GM18526 (cell line): Measurements from ENCODE around the gene ADRA1B.

ENCODE experiments used
- POLR2A ChIP-seq: IDR thresholded peaks from 3 replicates; pipeline ENCODE4 v1.6.1; 2011; ENCODE audit not compliant: insufficient read length; ENCODE audit errors: extremely low read depth

The ADRA1B gene

DNA sequence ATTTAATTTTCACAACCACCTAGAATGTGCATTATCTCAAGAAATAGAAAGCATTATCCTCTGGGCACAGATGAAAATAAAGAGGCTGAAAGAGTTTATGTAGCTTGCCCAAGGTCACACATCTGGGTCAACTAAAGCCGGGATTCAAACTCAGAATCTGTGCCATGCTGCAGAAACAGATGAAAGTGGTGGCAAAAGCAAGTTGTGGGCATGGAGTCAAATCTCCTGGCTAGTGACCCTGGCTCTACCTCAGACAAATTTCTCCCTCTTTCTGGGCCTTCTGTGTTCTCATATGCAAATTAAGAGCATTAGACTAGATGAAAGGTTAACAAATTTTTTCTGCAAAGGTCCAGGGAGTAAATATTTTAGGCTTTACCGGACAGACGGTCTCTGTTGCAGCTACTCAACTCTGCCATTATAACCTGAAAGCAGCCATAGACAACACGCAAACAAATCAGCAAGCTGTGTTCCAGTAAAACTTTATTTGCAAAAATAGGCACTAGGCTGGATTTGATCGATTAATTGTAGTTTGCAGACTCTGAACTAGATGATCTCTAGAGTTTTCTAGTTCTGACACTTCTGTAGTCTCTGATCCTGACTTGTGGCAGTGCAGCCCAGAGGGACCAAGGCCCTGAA, 6.0 kb upstream of the ADRA1B start:
- no peak for TF ChIP-seq POLR2A

DNA sequence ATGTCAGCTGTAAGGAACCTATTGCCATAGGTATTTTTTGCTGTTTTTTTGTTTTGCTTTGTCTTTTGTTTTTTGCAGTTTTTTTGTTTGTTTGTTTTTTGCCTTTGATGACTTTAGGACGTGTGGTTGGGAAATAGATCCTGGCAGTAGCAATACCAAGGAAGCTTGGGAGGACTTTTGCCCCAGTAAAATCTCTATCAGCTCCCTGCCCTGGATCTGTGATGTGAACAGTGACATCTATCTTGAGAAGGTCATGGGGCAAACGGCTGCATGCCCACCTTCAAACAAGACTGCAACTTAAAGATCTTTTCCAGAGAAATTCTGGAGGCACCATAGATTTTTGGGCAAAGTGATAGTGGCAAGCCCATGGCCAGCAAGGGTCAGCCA, 5.4 kb upstream of the ADRA1B start:
- TF ChIP-seq POLR2A, result no peak

DNA sequence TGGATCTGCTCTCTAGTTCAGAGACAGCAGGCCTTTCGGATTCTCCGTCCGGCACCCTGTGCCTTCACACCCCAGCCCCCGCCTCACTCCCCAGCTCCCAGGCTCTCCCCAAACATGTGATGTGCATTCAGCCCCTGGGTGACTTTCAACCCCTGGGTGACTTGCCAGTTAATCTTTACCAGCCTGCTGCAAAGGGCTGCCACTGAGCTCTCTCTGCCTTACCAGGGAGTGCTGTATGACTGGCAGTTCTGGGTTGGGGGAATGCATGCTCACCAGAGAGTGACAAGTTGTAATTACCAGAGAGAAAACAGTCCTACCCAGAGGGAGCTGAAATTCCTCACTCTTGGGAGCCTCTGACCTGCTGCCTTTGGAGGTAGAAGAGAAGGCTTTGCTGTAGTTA, 4.9 kb upstream of the ADRA1B start:
- TF ChIP-seq POLR2A, result no peak

DNA sequence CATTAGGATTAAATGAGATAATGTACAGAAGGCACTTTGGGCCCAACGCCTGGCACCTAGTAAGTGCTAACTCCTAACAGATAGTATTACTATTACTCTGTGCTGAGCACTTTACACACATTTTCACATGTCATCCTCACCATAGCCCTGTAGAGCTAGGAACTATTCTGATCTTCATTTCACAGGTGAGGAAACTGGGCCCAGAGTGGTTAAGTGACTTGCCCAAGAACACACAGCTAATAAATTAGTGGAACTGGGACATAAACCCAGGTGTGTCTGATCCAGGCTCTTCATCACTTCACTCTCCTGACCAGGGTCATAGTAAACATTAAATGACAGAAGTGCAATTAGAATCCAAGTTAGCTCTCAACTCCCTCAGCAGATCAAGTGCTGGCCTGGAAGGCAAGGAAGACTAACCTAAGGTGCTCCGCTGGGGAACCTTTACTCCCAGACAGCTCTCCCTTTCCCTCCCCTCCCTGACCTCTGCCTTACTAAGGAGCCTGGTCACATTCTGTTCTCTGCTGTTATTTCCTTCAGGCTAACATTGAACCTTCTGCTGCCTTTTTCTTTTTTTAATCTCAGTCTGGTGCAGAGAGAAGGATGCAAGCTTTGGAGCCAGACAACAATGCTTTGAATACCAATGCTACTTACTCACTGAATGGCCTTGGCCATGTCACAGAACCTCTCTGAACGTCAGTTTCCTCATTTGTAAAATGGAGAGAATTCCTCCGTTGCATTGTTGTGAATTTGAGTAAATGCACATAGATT, 4.1 kb upstream of the ADRA1B start:
- TF ChIP-seq POLR2A, result no peak

DNA sequence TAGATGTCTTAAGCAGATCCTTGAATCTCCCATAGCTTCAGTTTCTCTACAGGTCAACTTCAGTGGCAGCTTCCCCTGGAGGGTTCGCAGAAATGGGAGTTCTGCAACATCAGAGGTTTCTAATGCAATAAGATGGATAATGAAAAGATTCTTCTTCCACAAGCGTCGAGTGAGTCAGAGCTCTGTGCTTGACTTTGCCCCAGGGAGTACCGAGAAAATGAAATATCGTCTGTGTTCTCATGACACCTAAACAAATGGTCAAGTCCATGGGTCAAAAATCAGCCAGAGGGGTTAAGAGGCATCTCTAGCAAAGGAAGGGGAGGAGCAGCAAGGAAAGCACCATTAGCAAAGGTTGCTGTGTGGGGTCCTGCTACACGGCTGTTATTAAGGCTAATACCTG, 3.2 kb upstream of the ADRA1B start:
- TF ChIP-seq POLR2A, result no peak

DNA sequence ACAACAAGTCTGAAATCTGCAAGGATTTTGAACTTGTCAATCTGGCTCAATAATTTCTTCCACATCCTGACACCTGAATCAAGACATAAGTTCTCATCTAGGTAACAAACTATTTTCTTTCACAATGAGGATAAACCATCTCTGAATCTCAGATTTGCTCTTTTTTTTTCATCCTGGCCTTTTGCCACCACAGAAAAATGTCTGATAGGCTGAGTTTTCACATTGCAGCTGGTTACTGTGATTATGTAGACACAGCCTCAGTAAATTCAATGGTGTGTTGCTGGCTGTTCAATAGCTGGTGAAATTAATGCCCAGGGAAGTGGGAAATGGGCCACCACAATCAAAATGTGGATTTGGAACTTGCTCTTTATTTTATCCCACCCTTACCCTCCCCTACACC, 2.8 kb upstream of the ADRA1B start:
- TF ChIP-seq POLR2A, result no peak

DNA sequence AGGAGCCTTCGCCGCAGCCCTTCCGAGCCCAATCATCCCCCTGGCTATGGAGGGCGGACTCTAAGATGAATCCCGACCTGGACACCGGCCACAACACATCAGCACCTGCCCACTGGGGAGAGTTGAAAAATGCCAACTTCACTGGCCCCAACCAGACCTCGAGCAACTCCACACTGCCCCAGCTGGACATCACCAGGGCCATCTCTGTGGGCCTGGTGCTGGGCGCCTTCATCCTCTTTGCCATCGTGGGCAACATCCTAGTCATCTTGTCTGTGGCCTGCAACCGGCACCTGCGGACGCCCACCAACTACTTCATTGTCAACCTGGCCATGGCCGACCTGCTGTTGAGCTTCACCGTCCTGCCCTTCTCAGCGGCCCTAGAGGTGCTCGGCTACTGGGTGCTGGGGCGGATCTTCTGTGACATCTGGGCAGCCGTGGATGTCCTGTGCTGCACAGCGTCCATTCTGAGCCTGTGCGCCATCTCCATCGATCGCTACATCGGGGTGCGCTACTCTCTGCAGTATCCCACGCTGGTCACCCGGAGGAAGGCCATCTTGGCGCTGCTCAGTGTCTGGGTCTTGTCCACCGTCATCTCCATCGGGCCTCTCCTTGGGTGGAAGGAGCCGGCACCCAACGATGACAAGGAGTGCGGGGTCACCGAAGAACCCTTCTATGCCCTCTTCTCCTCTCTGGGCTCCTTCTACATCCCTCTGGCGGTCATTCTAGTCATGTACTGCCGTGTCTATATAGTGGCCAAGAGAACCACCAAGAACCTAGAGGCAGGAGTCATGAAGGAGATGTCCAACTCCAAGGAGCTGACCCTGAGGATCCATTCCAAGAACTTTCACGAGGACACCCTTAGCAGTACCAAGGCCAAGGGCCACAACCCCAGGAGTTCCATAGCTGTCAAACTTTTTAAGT, 819 bp downstream of the ADRA1B start:
- TF ChIP-seq POLR2A, result no peak

DNA sequence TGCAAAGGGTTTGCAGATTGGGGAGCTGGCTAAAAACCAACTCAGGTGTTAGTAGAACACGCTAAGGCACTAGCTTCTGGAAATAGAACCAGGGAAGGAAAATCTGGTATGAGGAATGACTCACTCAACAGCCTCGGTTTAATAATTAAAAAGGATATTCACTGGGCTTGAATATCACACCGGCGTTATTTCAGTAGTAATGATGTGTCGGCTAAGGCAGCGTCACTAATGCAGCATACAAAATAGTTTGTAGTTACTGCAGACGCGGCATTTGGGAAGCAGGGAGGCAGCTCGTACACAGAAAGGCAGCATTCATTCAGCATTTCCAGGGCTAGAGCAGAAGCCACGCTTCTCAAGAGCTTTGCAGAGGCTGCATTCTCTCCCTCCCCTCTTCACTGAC, 1.7 kb downstream of the ADRA1B start:
- TF ChIP-seq POLR2A, result no peak

DNA sequence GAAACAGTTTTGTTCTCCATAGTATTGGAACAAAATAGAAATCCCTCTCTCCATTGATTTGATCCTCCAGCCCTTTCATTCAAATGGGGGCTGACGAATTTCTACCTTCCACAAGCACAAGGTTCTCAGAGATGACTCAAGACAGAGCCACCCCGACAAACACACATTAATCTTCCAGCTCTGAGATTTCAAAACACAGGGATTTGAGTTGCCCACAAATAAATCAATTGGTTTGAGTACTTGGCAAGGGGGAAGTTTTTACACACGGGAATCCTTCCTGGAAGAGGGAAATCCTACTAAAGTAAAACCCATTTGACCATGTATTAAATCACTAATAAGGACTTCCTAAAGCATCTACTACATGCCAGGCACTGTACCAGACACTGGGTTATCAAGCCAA, 5.4 kb downstream of the ADRA1B start:
- no peak for TF ChIP-seq POLR2A

DNA sequence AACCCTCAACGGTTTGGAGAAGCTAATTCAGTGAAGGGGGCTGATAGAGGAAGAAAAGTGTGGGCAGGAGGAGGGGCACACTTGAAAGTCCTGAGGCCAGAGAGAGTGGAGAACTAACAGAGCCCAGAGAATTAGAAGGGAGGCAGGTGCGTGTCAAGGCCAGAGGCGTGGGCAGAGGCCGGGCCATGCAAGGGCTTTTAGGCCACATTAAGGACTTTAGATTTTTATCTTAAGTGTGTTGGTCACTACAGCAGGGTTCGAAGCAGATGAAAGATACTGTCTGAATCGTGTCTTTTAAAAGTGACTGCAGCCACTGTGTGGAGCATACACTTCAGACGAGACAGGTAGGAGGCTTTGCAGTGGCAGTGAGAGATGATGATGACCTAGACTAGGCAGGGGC, 6.7 kb downstream of the ADRA1B start:
- no peak for TF ChIP-seq POLR2A

DNA sequence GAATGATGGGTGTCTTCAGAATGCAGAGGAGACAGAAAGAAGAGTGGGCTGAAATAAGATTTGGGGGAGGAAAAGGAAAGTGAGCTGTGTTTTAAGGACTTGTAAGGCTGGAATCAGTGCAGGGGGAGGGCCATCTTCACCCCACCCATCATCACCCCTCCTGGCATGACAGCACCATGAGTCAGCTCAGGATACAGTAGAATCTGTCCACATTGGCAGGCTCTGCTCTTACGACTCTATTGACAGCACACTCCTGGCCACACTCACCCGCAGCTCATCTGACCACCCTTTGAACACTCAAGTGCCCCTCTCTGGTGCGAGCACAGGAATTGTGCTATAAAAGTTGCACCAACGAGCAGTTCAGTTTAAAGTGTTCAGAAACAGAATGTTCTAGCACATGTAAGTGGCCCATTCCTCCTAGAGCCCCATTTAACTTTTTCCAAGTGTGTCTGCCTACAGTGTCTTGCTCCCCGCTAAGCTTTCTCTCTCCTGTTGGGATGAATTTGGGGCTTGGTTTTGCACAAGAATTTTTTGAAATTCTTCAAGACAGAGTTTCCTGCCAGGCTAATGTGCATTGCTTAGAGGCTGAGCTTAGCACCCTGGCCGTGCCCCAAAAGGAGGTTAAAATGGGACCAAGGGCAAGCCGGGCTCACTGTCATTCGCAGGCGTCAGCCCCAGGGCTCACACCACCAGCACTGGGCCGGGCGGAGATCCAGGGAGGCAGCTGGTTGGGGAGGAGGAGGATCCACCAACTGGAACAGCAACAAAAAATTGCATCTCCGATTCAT, 12.0 kb downstream of the ADRA1B start:
- no peak for TF ChIP-seq POLR2A

DNA sequence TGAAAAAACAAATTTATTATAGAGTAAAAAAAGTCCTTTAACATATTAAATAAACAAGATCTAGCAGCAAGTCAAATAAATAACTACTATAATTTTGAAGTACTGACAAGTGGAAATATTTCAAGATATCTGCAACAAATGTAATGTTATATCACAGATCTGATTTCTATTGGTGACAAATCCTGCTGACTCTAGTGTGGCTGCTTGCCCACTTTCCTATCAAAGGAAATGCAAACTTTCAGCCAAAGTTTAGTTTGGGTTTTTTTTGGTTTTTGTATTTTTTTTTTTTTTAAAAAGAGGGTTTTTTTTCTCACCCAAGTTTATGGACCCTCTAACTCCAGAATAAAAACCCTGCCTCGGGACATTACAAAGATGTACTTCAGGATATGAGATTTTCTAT, 12.9 kb downstream of the ADRA1B start:
- TF ChIP-seq POLR2A, result no peak

DNA sequence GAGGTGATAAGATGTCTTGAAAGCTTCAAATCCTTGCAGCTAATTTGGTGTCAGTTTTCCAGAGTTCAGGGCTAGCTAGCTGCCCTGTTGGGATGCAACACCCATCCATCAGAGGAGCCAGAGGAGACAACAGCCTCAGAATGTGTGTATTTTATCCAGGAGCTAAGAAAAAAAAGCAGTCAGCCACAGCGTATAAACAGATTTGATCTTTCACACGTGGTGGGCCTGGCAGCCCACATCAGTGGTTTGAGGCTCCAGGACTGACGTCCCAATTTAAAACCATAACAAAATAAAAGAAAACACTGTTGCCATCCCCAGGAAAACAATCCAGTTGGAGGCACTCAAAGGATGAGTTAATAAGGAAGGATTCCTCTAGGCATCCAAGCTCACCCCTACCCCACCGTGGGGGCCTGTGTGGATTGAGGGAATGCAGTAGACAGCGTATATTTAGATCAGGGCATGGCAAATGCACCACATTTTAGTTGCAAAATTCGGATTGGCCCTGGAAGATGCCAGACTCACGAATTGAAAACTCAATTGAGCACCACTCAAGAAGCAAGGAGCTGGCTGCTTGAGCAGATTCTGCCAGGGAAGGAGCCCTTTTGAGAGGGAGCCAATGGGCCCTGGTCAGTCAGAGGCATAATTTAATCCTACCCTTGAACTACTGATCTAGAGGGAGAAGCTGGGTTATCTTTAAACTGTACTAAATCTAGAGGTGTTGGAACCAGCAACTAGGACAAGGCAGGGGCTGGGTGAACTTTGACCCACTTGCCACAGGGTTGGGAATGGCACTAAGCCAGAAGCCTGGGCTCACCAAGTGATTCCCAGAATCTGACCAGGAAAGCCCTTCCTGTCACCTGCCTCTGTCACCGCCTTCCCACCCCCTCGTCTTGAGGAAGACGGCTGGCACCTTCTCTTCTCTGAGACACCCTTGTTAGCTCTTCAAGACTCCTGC, 17.5 kb downstream of the ADRA1B start:
- TF ChIP-seq POLR2A, result no peak

DNA sequence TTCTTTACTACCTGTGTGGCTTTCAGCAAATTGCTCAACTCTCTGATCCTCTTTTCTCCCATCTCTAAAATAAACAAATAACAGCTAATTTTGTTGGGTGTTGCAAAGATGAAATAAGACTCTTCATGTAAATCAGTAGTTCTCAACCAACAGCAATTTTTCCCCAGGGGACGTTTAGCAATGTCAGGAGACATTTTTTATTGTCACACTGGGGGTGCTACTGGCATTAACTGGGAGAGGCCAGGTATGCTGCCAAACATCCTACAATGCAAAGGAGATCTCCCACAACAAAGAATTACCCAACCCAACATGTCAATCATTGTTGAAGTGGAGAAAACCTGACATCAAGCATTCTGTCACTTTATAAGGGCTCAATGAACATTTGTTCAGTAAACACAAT, 19.7 kb downstream of the ADRA1B start:
- no peak for TF ChIP-seq POLR2A
